NB4 (cell line): ENCODE data around the gene UTP11.

ENCODE experiments used
- MYC ChIP-seq: IDR thresholded peaks from 2 replicates; pipeline ENCODE4 v1.6.1; 2011; ENCODE audit warnings: low read depth, low read length
- POLR2A ChIP-seq: IDR thresholded peaks from 2 replicates; pipeline ENCODE4 v1.6.1; 2011; ENCODE audit warnings: mild to moderate bottlenecking; ENCODE audit not compliant: insufficient read length; ENCODE audit errors: extremely low read depth
- TF ChIP-seq, protein P1 (sequence below): IDR thresholded peaks from one replicate; pipeline ENCODE4 v1.5.1; 2012; ENCODE audit warnings: low read depth, low read length
- TF ChIP-seq, protein P2 (sequence below): IDR thresholded peaks from 2 replicates; pipeline ENCODE4 v1.6.1; 2011; ENCODE audit warnings: low read depth, low read length

DNA sequence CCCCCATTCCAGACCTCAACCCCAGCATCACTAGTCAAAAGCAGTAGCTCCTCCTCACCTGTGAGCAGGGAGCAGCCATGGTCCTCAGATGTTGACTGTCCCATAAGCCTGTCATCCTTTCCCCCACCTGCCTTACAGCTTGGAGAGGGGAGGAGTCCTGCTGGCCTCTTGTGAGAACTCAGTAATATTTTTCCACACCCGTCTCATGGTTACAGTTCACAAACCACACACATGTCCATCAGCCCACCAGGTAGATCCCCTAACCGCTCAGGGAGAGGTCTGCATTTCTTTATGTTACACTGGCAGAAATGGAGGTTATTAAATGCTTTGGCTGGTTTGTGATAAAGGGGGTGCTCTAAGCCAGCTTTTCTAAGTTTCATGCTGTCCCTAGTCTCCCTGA lies 60.3 kb downstream of the UTP11 start:
- TF ChIP-seq, protein P1, sequence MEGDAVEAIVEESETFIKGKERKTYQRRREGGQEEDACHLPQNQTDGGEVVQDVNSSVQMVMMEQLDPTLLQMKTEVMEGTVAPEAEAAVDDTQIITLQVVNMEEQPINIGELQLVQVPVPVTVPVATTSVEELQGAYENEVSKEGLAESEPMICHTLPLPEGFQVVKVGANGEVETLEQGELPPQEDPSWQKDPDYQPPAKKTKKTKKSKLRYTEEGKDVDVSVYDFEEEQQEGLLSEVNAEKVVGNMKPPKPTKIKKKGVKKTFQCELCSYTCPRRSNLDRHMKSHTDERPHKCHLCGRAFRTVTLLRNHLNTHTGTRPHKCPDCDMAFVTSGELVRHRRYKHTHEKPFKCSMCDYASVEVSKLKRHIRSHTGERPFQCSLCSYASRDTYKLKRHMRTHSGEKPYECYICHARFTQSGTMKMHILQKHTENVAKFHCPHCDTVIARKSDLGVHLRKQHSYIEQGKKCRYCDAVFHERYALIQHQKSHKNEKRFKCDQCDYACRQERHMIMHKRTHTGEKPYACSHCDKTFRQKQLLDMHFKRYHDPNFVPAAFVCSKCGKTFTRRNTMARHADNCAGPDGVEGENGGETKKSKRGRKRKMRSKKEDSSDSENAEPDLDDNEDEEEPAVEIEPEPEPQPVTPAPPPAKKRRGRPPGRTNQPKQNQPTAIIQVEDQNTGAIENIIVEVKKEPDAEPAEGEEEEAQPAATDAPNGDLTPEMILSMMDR = no peak
- TF ChIP-seq POLR2A (no peak), MYC (no peak)
- TF ChIP-seq, protein P2, sequence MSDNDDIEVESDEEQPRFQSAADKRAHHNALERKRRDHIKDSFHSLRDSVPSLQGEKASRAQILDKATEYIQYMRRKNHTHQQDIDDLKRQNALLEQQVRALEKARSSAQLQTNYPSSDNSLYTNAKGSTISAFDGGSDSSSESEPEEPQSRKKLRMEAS = no peak
